ENCODE data around the gene CYGB.

The CYGB gene

GRCh38 chr17:76537578-76538280 lies at the start of gene CYGB:
CYGB (minus strand) TSS chr17:76537709; CDS start chr17:76537542, 167 bp downstream.
- DNase-seq (ENCODE audit: low read depth in 2 of 2), result no peak

GRCh38 chr17:76586741-76587487 lies 49.4 kb upstream of the CYGB start:
- DNase-seq (ENCODE audit: low read depth in 2 of 2), result no peak

GRCh38 chr17:76585649-76586593 lies 48.4 kb upstream of the CYGB start, which contains the start of gene ST6GALNAC2:
ST6GALNAC2 (minus strand) TSS chr17:76585860; CDS start chr17:76585808, 52 bp downstream.
- peak in 1 of 2 donors; percentile 22 for DNase-seq (ENCODE audit: low read depth in 2 of 2)

GRCh38 chr17:76585033-76585648 lies 47.6 kb upstream of the CYGB start:
- DNase-seq (ENCODE audit: low read depth in 2 of 2), result no peak

- no peak for DNase-seq (ENCODE audit: low read depth in 2 of 2)
Measured at GRCh38 chr17:76584427-76585032, 47.0 kb upstream of the CYGB start.

- DNase-seq (ENCODE audit: low read depth in 2 of 2), result no peak
Measured at GRCh38 chr17:76582660-76583059, 45.2 kb upstream of the CYGB start.

GRCh38 chr17:76581515-76581914 lies 44.0 kb upstream of the CYGB start:
- DNase-seq (ENCODE audit: low read depth in 2 of 2), result no peak

- no peak for DNase-seq (ENCODE audit: low read depth in 2 of 2)
Measured at GRCh38 chr17:76579281-76579680, 41.8 kb upstream of the CYGB start.

GRCh38 chr17:76578376-76578775 lies 40.9 kb upstream of the CYGB start:
- DNase-seq (ENCODE audit: low read depth in 2 of 2), result no peak

- DNase-seq (ENCODE audit: low read depth in 2 of 2), result no peak
Measured at GRCh38 chr17:76577876-76578275, 40.4 kb upstream of the CYGB start.

- DNase-seq (ENCODE audit: low read depth in 2 of 2), result no peak
Measured at GRCh38 chr17:76576189-76576588, 38.7 kb upstream of the CYGB start.

- no peak for DNase-seq (ENCODE audit: low read depth in 2 of 2)
Measured at GRCh38 chr17:76575570-76575969, 38.1 kb upstream of the CYGB start.

- no peak for DNase-seq (ENCODE audit: low read depth in 2 of 2)
Measured at GRCh38 chr17:76574166-76574565, 36.7 kb upstream of the CYGB start.

GRCh38 chr17:76573096-76573495 lies 35.6 kb upstream of the CYGB start:
- no peak for DNase-seq (ENCODE audit: low read depth in 2 of 2)

- DNase-seq (ENCODE audit: low read depth in 2 of 2), result no peak
Measured at GRCh38 chr17:76572201-76572910, 34.8 kb upstream of the CYGB start.

GRCh38 chr17:76570877-76571471 lies 33.5 kb upstream of the CYGB start:
- no peak for DNase-seq (ENCODE audit: low read depth in 2 of 2)

GRCh38 chr17:76570457-76570856 lies 32.9 kb upstream of the CYGB start:
- no peak for DNase-seq (ENCODE audit: low read depth in 2 of 2)

GRCh38 chr17:76569607-76570279 lies 32.2 kb upstream of the CYGB start:
- DNase-seq (ENCODE audit: low read depth in 2 of 2), result no peak

GRCh38 chr17:76568811-76569221 lies 31.3 kb upstream of the CYGB start:
- DNase-seq (ENCODE audit: low read depth in 2 of 2), result no peak
